DOHH2 (cell line): ENCODE measurements around the gene SMIM22.

ENCODE experiments used
- CTCF ChIP-seq: fragments of 200-600 bp; sonication (generic); IDR thresholded peaks from one replicate; pipeline ENCODE4 v1.5.1; 2014; ENCODE audit warnings: antibody characterized with exemption, mild to moderate bottlenecking, low read depth, low read length; ENCODE audit not compliant: poor library complexity, severe bottlenecking
- EZH2phosphoT487 ChIP-seq: fragments of 200-600 bp; sonication (generic); IDR thresholded peaks from 2 replicates; pipeline ENCODE4 v1.6.1; 2017; ENCODE audit warnings: borderline replicate concordance, mild to moderate bottlenecking, antibody characterized with exemption, low read length, moderate library complexity, mixed read lengths

GRCh38 chr16:4840984-4841383 is 45.8 kb downstream of the SMIM22 start:
- TF ChIP-seq CTCF (no peak), EZH2phosphoT487 (no peak)
